Measurements from ENCODE around the gene FFAR1.

Gene FFAR1

DNA sequence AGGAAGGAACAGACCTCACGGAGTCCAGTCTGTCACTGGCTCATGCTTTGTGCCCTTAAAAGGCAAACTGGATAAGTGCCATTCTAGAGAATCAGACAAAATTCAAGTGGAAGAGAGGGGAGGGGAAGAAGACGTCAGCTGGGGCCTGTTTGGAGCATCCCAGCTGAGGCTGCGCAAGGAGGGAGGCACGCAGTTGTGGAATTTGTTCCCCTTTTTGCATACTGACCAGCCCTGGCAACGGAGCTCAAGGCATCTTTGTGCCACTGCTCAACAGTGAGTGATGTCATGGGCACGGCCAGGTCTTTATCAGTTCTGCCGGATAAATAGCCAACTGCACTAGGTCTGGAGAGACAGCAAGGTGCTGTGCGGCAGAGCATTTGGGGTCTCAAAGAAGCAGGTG lies 23.0 kb downstream of the FFAR1 start, which contains the start of gene GPR42:
GPR42 (plus strand) TSS at position 347 of the 400 bp plus-strand sequence. CDS start 292 bp downstream, outside the sequence.
- TF ChIP-seq, protein P1, sequence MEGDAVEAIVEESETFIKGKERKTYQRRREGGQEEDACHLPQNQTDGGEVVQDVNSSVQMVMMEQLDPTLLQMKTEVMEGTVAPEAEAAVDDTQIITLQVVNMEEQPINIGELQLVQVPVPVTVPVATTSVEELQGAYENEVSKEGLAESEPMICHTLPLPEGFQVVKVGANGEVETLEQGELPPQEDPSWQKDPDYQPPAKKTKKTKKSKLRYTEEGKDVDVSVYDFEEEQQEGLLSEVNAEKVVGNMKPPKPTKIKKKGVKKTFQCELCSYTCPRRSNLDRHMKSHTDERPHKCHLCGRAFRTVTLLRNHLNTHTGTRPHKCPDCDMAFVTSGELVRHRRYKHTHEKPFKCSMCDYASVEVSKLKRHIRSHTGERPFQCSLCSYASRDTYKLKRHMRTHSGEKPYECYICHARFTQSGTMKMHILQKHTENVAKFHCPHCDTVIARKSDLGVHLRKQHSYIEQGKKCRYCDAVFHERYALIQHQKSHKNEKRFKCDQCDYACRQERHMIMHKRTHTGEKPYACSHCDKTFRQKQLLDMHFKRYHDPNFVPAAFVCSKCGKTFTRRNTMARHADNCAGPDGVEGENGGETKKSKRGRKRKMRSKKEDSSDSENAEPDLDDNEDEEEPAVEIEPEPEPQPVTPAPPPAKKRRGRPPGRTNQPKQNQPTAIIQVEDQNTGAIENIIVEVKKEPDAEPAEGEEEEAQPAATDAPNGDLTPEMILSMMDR (IDR thresholded peaks at IDR 0.05) = no peak

DNA sequence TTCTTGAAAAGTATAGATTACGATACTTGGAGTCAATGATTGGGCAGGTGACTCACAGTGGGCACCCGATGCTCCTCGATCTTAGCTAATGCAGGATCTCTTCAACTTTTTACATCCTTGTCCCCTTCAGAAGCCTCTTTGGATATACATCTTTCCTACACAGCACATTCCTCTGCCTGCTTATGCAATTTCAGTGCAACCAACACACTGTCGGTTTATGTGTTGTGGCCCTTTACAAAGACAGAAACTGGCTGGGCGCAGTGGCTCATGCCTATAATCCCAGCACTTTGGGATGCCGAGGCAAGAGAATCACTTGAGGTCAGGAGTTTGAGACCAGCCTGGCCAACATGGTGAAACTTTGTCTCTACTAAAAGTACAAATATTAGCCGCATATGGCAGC lies 25.8 kb downstream of the FFAR1 start:
- TF ChIP-seq, protein P1 (IDR thresholded peaks at IDR 0.05) = no peak

DNA sequence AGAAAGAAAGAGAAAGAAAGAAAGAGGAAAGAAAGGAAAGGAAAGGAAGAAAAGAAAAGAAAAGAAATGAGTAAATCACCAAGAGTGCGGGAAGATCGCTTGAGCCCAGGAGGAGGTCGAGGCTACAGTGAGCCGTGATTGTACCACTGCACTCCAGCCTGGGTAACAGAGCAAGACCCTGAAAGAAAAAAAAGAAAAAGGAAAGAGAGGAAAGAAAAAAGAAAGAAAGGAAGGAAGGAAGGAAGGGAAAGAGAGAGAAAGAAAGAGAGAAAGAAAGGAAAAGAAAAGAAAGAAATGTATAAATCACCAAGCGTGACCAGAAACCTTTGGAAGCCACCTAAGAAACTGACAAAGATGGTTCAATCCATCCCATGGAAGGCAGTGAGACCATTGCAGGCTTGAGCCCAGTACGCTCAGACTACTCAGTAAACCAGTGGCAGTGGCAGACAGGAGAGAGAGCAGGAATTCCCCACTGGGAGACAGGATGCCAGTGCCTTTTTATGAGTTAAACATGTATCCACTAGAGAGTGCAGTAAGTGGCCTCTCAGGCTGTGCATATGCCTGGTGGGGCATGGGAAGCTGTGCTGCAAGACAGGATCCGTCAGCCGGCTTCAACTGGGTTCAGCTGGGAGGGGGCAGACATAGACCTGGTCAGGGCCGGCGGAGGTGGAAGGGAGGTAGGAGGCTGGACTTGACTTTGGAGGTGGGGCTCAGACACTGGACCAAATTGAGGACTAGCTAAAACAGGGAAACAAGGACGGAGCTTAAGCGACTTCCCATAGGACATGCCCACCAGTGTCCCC lies 28.0 kb downstream of the FFAR1 start:
- TF ChIP-seq, protein P1 (IDR thresholded peaks at IDR 0.05) = no peak

DNA sequence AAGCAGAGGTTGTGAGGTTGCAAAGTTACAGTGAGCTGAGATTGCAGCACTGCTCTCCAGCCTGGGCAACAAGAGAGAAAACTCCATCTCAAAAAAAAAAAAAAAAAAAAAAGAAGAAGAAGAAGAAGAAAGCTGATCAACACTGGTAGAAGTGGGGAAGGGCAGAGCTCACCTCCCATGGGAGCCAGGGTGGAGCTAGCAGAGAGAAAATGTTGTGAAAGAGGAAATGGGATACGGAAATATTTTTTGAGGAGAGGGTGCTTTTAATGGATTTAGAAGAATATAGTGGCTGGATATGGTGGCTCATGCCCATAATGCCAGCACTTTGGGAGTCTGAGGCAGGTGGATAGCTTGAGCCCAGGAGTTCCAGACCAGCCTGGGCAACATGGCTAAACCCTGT lies 30.0 kb downstream of the FFAR1 start:
- TF ChIP-seq, protein P1 (IDR thresholded peaks at IDR 0.05) = no peak

DNA sequence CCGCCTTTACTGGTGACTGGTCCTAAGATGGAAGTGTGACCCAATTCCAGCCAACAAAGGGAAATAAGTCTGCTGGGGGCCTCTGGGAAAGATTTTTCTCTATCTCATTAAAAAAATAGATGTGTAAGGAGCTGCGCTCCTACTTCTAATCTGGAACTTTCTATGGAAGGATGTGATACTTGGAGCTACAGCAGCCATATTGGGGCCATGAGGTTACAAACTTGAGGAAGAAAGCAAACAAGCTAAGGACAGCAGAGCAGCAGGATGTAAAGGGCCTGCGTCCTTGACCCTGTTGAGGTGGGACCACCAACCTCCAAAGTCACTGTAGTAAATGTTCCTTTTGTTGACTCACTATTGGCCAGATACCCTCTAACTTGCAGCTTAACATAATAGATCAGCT lies 30.7 kb downstream of the FFAR1 start:
- TF ChIP-seq, protein P1 (IDR thresholded peaks at IDR 0.05) = no peak

DNA sequence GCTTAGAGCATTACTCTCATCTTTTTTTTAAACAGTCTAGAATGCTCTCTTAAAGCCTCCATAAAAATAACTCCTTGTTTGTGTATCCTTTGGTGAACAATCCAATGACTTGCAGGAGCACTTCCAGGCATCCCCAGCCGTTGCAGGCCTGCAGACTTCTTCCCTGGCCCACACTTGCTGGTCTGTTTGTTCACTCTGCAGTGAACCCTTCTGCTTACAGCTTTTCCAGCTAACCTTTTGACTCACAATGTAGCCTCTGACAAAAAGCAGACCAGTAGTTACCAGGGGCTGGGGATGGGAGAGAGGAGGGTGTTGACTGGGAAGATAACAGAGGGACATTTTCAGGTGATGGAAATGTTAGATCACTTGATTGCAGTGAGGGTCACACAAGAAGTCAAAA lies 32.3 kb downstream of the FFAR1 start:
- TF ChIP-seq, protein P1 (IDR thresholded peaks at IDR 0.05) = no peak

DNA sequence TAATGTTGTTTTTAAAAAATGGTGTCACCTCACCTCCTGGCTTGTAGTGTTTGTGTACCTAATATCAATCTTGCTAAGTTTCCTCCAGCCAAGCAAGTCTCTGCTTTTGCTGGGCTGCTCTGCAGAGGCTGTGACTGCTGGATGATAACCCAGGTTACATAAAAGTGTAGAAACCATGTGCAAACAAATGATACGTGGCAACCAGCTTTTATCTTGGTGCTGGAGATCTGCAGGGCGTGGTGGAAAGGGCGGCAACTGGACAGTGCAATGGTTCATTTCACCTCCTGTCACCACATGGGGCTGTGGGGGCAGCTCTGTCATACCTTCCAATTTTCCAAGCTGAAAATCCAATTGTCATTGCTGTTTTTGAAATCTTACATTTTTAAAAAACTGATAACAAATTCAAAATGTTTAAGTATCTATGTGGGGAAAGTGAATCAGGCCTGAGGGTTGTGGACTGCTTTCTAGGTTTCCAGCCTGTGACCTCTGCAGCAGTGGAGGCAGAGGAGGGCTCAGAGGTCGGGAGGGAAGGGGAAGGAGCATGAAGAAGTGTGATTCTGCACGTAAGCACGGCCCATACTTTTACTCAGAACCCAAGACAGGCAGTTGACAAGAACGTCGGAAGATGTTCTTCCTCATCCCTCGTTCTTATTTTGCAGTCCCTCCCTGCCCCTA lies 32.9 kb downstream of the FFAR1 start:
- TF ChIP-seq, protein P1 (IDR thresholded peaks at IDR 0.05) = no peak
